Upper lobe of left lung (tissue), 4 donors: ENCODE data around the gene CAT.

Source experiments
- EP300 ChIP-seq, 4 donors: sonication (generic); formaldehyde crosslinking; IDR thresholded peaks; one replicate each; pipeline ENCODE4 v1.5.1; 2017; ENCODE audit warnings: antibody characterized with exemption in 4 of 4, control low read depth in 2 of 4
- POLR2A ChIP-seq, 4 donors: fragments of 450-650 bp; IDR thresholded peaks; one replicate each; pipeline ENCODE4 v1.5.1; 2016 to 2017; ENCODE audit warnings: antibody characterized with exemption in 4 of 4, mild to moderate bottlenecking in 2 of 4
- TF ChIP-seq, protein P1 (sequence below), 6 experiments: fragments of 450-650 bp in 4 of 6; fragments of 200-600 bp in 2 of 6; sonication (generic) in 2 of 6; IDR thresholded peaks; one replicate each; pipeline ENCODE4 v1.5.1; 2016 to 2019; ENCODE audit warnings: antibody characterized with exemption in 6 of 6

DNA sequence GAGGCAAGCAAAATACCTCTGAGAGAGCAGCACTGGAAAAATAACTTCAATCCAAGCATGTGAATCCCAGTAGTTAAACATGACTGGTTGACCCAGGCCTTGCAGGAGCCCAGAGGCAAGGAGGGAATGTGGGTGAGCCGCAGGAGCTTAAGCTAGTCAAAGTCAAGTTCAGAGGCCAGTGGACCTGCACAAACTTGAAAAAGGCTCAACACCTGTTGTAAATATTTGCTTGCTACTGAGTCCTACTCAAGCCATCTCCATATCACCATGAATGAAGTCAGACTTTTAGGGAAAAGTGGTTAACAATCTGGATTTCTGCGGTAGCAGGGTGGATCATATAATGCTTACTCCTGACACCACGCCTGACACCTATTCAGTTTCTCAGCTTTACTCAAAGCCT is 4.8 kb upstream of the CAT start:
- TF ChIP-seq POLR2A (IDR thresholded peaks at IDR 0.05) = no peak
- TF ChIP-seq, protein P1, sequence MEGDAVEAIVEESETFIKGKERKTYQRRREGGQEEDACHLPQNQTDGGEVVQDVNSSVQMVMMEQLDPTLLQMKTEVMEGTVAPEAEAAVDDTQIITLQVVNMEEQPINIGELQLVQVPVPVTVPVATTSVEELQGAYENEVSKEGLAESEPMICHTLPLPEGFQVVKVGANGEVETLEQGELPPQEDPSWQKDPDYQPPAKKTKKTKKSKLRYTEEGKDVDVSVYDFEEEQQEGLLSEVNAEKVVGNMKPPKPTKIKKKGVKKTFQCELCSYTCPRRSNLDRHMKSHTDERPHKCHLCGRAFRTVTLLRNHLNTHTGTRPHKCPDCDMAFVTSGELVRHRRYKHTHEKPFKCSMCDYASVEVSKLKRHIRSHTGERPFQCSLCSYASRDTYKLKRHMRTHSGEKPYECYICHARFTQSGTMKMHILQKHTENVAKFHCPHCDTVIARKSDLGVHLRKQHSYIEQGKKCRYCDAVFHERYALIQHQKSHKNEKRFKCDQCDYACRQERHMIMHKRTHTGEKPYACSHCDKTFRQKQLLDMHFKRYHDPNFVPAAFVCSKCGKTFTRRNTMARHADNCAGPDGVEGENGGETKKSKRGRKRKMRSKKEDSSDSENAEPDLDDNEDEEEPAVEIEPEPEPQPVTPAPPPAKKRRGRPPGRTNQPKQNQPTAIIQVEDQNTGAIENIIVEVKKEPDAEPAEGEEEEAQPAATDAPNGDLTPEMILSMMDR (IDR thresholded peaks at IDR 0.05) = no peak
- TF ChIP-seq EP300 (IDR thresholded peaks at IDR 0.05) = no peak
